ENCODE measurements around the gene IGF1R.

DNA sequence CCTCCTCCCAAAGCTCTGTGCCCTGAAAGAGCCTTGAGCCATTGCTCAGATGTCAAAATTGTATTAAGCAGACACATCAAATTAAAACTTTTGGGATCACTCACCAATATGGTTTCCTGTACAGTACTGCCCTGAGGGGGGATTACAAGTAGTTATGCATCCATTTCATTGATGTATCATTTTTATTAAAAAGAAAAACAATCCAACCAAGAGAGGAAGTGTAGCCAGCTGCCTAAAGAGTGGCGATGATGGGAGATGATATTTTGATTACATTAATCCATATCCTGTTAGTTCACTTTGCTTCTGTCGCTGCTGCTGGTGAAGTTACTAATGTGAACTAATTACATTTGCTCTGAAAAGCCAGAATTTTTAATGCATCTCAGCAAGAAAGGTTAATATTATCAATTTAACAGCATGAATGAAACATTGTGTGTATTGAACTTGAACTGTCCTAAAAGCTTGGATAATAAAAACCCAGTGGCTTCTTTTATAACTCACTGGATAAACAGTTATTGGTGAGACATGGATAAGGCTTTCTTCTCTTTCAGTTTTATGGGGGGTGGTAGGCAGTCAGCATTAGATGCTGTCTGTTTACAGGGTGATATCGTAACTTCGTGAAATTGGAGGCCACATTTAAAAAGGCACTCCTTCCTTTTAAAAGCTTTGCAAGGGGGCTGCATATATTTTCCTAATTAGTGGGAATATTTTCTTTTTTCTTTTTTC is 87.7 kb downstream of the IGF1R start:
- TF ChIP-seq, protein P1, sequence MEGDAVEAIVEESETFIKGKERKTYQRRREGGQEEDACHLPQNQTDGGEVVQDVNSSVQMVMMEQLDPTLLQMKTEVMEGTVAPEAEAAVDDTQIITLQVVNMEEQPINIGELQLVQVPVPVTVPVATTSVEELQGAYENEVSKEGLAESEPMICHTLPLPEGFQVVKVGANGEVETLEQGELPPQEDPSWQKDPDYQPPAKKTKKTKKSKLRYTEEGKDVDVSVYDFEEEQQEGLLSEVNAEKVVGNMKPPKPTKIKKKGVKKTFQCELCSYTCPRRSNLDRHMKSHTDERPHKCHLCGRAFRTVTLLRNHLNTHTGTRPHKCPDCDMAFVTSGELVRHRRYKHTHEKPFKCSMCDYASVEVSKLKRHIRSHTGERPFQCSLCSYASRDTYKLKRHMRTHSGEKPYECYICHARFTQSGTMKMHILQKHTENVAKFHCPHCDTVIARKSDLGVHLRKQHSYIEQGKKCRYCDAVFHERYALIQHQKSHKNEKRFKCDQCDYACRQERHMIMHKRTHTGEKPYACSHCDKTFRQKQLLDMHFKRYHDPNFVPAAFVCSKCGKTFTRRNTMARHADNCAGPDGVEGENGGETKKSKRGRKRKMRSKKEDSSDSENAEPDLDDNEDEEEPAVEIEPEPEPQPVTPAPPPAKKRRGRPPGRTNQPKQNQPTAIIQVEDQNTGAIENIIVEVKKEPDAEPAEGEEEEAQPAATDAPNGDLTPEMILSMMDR (conservative IDR thresholded peaks at IDR 0.05; ENCODE audit: low read depth, low read length) = no peak
- TF ChIP-seq EZH2 (IDR thresholded peaks at IDR 0.05; ENCODE audit: low read length, unreplicated experiment) = no peak
- TF ChIP-seq EZH2phosphoT487 (IDR thresholded peaks at IDR 0.05; ENCODE audit: borderline replicate concordance, low read length) = no peak
